HG02943 (cell line): ENCODE data around the gene MC5R.
"Not testable (repeated sequence)": the region's sequence is repeated elsewhere in the genome, so short reads cannot be mapped to it uniquely, and the experiment has no call there.

Experiments used
- ATAC-seq: cut with Tn5 transposase; IDR thresholded peaks from one replicate; pipeline ENCODE4 v1.9.1; 2021; ENCODE audit warnings: mild to moderate bottlenecking, low read depth, moderate library complexity; ENCODE audit not compliant: unreplicated experiment

The MC5R gene

DNA sequence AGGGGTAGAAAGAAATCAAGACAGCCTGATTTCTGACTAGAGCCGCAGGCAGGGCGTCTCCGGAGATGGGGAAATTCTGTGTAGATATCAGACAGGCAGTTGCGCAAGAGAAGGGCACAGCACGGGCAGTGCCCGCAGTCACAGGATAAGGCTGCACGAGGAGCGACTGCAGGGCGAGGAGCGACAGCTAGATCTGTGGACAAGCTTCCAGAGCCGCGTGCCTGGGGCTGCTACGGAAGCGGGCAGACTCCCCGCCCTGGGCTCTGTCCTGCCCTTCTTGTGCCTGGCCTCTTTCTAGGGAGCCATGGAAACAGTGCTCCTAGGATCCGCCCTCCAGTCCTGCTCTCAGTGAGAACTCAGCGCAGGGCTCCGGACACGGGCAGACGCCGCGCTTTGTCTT is 12.6 kb downstream of the MC5R start:
- ATAC-seq = no peak

DNA sequence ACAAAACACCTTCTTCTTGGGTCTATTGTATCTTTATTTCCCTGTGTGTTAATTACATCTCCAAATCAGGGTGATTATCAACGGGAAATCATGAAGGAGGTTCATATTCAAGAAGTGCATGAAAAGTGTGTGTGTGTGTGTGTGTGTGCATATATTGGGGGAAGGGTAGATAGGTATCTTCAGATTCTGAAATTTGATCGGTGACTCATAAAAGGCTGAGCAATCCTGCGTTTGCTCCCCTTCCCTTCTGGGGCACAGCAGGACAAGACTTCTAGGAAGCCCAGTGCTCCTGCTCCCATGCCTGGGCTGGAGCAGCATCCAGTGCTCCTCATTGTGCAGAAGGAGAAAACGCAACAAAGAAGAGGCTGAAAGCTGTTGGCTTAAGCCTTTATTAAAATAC is 25.8 kb downstream of the MC5R start:
- ATAC-seq = no peak

DNA sequence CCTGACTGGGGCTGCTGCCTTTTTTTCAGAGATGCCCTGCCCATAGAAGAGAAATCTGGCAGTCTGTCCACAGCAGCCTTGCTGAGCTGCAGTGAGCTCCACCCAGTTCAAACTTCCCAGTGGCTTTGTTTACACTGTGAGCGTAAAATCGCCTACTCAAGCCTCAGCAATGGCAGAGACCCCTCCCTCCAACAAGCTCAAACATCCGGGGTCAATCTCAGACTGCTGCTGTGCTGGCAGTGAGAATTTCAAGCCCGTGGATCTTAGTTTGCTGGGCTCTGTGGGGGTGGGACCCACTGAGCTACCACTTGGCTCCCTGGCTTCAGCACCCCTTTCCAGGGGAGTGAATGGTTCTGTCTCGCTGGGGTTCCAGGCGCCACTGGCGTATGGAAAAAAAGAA is 38.9 kb downstream of the MC5R start:
- not testable (repeated sequence) for ATAC-seq

DNA sequence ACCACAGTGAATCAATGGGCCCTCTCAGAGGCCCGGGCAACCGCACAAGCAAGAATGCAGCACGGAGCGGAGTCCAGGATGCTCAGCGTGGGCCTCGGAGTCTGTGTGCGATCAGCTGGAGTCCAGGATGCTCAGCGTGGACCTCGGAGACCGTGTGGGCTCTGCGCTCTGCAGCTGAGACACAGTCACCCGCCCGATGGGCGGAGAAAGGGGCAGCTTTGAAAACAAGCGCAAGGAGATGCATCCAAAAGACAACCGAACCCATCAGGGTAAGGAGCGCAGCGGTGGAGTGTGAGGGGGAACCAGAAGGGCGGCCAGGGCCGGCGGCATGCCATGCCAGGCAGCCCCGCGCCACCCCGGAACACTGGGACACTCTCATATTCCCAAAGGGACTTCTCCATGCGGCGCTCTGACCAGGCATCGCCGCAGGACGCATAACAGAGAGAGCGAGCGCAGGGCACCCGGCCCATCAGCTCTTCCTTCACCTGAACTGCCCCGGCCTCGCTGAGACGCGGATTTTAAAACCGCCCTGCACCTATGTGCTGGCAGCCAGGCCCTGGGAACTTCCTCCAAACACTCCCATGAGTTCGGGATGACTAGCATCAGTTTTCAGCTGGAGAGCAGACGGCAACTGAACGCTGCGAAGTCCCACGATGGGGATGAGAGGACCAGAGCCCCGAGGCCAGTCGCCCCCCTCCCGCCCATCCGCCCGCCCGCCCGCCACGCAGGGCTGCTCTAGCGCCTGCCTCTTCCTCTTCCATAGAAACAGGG is 44.7 kb downstream of the MC5R start:
- no peak for ATAC-seq

DNA sequence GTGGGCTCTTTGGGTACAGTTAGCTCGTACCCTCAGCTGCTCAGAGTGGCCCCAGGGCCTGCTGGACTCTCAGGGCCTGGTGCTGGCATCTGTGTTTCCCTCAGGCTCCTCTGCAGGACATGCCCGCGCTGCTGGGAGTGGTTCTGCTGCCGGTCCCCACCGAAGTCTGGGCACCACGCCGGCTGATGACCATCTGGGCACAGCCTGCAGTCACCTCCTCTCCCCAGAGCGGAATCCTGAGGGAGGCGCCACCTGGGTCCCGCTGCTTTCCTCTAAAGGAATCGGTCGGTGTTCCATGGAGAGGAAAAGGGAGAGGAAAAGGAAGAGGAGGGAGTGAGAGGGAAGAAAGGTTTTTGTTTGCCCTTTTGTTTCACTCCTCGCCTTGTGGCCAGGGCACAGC is 47.8 kb downstream of the MC5R start:
- no peak for ATAC-seq

DNA sequence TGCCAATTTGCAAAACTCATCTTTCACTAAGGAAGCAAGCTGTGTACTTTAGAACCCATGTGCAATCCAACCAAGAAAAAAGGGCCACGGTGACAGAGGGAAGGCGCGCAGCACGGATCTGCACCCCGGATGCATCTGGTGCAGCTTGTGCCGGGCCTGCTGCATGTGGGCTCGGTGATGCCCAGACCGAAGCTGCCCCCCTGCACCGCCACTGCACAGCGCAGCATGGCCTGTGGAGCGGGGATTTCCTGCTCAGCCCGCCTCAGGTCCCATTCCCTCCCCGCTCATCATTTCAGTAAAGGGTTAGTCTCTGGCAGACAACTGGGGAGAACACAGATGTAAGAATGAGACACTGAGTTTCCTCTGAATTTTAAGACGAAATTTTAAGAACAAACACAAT is 48.4 kb downstream of the MC5R start:
- no peak for ATAC-seq

DNA sequence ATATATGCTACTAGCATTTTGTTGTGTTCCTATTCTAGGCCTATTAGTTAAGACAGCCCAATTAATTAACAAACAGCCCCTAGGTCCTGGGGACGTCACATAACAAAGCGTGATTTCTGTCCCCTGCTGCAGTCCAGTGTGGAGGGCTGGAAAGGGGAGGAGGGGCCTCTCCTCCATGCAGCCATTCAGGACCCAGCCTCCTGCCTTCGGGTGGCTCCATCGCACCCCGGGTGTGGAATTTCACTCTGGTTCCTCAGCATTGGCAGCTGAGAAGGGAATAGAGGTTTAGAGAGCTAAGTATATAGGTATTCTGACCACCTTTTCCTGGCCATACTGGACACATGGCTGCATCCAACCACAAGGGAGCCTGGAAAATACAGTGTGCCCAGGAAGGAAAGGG is 49.0 kb downstream of the MC5R start:
- ATAC-seq = no peak

DNA sequence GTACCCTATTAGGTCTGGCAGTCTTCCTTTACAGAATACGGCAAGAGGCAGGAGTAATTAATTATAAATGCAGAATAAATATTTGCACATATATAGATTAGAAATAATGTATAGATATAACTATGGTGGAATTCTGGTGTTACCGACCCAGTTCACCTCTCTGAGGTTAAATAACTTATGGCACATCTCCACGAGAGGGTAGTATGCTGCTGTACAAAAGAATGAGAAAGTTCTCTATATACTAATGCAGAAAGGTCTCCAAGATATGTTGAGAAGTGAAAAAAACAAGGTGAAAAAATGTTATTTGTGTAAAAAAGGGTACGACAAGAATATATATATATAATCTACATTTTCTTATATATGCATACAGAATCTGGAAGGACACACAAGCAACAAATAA is 50.6 kb downstream of the MC5R start:
- ATAC-seq = no peak
